Panc1 (cell line): ENCODE results near the gene AGBL3.

ENCODE experiments used
- POLR2AphosphoS5 ChIP-seq: IDR thresholded peaks from 2 replicates; pipeline ENCODE4 v1.6.1; 2012; ENCODE audit warnings: mild to moderate bottlenecking, low read depth, low read length, moderate library complexity
- SIN3A ChIP-seq: IDR thresholded peaks from 2 replicates; pipeline ENCODE4 v1.6.1; 2012; ENCODE audit warnings: low read depth, mild to moderate bottlenecking, low read length, moderate library complexity, borderline replicate concordance; ENCODE audit not compliant: insufficient read depth
- TF ChIP-seq, protein P1 (sequence below): fragments of 450-650 bp; IDR thresholded peaks from 2 replicates; pipeline ENCODE4 v1.5.1; 2017; ENCODE audit warnings: mild to moderate bottlenecking
- TF ChIP-seq, protein P2 (sequence below), 2 experiments: IDR thresholded peaks; 2 replicates each; pipeline ENCODE4 v1.6.1; 2011 to 2012; ENCODE audit warnings: low read depth in 2 of 2, control low read depth in 1 of 2, low read length in 1 of 2, mild to moderate bottlenecking in 1 of 2, moderate library complexity in 1 of 2; ENCODE audit not compliant: insufficient read depth in 1 of 2

DNA sequence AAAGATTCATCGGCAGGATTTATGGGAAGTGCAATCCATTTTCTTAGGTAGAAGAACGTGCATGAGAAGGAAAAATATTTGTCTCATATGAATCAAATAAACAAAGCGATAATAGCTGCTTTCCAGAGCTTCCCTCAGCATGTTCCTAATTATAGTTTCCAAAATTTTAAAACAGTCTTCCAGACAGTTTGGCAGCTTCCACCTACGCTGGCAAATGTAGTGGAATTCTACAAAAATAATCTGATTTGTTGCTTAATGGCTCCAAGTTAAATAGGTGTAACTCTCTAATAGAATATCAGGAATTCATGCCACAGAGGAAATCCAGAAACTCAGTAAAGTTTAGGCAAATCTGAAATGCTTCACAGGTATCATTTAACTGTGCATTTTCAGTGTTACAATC, 23.3 kb upstream of the AGBL3 start:
- TF ChIP-seq, protein P1, sequence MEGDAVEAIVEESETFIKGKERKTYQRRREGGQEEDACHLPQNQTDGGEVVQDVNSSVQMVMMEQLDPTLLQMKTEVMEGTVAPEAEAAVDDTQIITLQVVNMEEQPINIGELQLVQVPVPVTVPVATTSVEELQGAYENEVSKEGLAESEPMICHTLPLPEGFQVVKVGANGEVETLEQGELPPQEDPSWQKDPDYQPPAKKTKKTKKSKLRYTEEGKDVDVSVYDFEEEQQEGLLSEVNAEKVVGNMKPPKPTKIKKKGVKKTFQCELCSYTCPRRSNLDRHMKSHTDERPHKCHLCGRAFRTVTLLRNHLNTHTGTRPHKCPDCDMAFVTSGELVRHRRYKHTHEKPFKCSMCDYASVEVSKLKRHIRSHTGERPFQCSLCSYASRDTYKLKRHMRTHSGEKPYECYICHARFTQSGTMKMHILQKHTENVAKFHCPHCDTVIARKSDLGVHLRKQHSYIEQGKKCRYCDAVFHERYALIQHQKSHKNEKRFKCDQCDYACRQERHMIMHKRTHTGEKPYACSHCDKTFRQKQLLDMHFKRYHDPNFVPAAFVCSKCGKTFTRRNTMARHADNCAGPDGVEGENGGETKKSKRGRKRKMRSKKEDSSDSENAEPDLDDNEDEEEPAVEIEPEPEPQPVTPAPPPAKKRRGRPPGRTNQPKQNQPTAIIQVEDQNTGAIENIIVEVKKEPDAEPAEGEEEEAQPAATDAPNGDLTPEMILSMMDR, result no peak
- TF ChIP-seq POLR2AphosphoS5 (no peak), SIN3A (no peak)
- TF ChIP-seq, protein P2, sequence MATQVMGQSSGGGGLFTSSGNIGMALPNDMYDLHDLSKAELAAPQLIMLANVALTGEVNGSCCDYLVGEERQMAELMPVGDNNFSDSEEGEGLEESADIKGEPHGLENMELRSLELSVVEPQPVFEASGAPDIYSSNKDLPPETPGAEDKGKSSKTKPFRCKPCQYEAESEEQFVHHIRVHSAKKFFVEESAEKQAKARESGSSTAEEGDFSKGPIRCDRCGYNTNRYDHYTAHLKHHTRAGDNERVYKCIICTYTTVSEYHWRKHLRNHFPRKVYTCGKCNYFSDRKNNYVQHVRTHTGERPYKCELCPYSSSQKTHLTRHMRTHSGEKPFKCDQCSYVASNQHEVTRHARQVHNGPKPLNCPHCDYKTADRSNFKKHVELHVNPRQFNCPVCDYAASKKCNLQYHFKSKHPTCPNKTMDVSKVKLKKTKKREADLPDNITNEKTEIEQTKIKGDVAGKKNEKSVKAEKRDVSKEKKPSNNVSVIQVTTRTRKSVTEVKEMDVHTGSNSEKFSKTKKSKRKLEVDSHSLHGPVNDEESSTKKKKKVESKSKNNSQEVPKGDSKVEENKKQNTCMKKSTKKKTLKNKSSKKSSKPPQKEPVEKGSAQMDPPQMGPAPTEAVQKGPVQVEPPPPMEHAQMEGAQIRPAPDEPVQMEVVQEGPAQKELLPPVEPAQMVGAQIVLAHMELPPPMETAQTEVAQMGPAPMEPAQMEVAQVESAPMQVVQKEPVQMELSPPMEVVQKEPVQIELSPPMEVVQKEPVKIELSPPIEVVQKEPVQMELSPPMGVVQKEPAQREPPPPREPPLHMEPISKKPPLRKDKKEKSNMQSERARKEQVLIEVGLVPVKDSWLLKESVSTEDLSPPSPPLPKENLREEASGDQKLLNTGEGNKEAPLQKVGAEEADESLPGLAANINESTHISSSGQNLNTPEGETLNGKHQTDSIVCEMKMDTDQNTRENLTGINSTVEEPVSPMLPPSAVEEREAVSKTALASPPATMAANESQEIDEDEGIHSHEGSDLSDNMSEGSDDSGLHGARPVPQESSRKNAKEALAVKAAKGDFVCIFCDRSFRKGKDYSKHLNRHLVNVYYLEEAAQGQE (IDR thresholded peaks at IDR 0.05; ENCODE audit: insufficient read depth in 1 of 2, low read depth in 2 of 2, low read length in 1 of 2), result no peak
